ENCODE data around the gene MEGF6. TPM values are rescaled to one million over a fixed set of nuclear protein-coding genes. Genes with fewer than 3 reads are reported as not detected.

The MEGF6 gene
- total RNA-seq, 1 donor from 2014 or later, result 64.7 TPM

- Mint-ChIP-seq H3K4me1 (ENCODE audit: low read depth, unreplicated experiment) (peaks cover 20% of the 10 kb centered on the region), H3K4me3 (ENCODE audit: unreplicated experiment) (no peak overlapping the region), H3K27ac (ENCODE audit: unreplicated experiment) (no peak overlapping the region), H3K36me3 (ENCODE audit: unreplicated experiment) (no peaks in the 10 kb centered on the region), H3K9me3 (ENCODE audit: unreplicated experiment) (peaks cover 4% of the 10 kb centered on the region), H3K27me3 (ENCODE audit: unreplicated experiment) (peaks cover 4% of the 10 kb centered on the region)
- no peak for DNase-seq
- no peak for TF ChIP-seq CTCF (IDR thresholded peaks at IDR 0.05; ENCODE audit: partially characterized antibody, unreplicated experiment)
Observed at GRCh38 chr1:3604997-3605823, 6.1 kb downstream of the MEGF6 start.

GRCh38 chr1:3604468-3604974, 6.8 kb downstream of the MEGF6 start:
- H3K27me3 Mint-ChIP-seq (ENCODE audit: unreplicated experiment), result peaks cover 4% of the 10 kb centered on the region
- DNase-seq, result no peak
- no peak overlapping the region for H3K4me3 Mint-ChIP-seq (ENCODE audit: unreplicated experiment)
- H3K27ac Mint-ChIP-seq (ENCODE audit: unreplicated experiment), result no peak overlapping the region
- H3K4me1 Mint-ChIP-seq (ENCODE audit: low read depth, unreplicated experiment), result peaks cover 20% of the 10 kb centered on the region
- no peak for TF ChIP-seq CTCF (IDR thresholded peaks at IDR 0.05; ENCODE audit: partially characterized antibody, unreplicated experiment)
- H3K36me3 Mint-ChIP-seq (ENCODE audit: unreplicated experiment), result no peaks in the 10 kb centered on the region
- peaks cover 4% of the 10 kb centered on the region for H3K9me3 Mint-ChIP-seq (ENCODE audit: unreplicated experiment)

- Mint-ChIP-seq H3K4me3 (ENCODE audit: unreplicated experiment) (no peak overlapping the region), H3K4me1 (ENCODE audit: low read depth, unreplicated experiment) (peaks cover 13% of the 10 kb centered on the region), H3K9me3 (ENCODE audit: unreplicated experiment) (peaks cover 4% of the 10 kb centered on the region), H3K36me3 (ENCODE audit: unreplicated experiment) (no peaks in the 10 kb centered on the region), H3K27me3 (ENCODE audit: unreplicated experiment) (peaks cover 4% of the 10 kb centered on the region), H3K27ac (ENCODE audit: unreplicated experiment) (no peak overlapping the region)
- no peak for TF ChIP-seq CTCF (IDR thresholded peaks at IDR 0.05; ENCODE audit: partially characterized antibody, unreplicated experiment)
- DNase-seq, result no peak
Observed at GRCh38 chr1:3603571-3604467, 7.5 kb downstream of the MEGF6 start.

DNA sequence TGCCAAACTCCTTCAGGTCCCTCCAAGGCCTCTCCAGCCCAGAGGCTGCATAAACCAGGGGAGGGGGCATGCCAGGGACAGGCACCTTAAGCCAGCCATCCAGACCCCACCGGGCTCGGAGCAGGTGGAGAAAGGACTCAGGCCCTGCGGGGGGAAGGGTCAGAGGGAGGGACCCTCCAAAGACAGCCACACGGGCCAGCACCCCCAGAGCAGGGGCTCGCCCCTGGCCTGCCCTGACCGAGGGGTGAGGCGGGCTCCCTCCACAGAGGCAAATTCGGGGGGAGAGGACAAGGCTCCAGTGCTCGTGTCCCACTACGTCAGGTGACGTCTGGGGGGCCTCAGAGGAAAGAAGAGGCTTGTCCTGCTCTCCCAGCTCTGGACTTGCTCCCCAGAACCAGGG, 8.2 kb downstream of the MEGF6 start:
- peaks cover 5% of the 10 kb centered on the region for H3K27me3 Mint-ChIP-seq (ENCODE audit: unreplicated experiment)
- DNase-seq, result no peak

More for the DNA sequence above, 8.2 kb downstream of the MEGF6 start:
- Mint-ChIP-seq H3K4me1 (ENCODE audit: low read depth, unreplicated experiment) (peaks cover 8% of the 10 kb centered on the region), H3K36me3 (ENCODE audit: unreplicated experiment) (no peaks in the 10 kb centered on the region), H3K4me3 (ENCODE audit: unreplicated experiment) (no peak overlapping the region), H3K27ac (ENCODE audit: unreplicated experiment) (no peak overlapping the region), H3K9me3 (ENCODE audit: unreplicated experiment) (peaks cover 4% of the 10 kb centered on the region)
- TF ChIP-seq CTCF (IDR thresholded peaks at IDR 0.05; ENCODE audit: partially characterized antibody, unreplicated experiment), result no peak
